HEK293 (cell line): Measurements from ENCODE around the gene IARS1.

Experiments used
- CTCF ChIA-PET: fragments of 350-600 bp; formaldehyde crosslinking; extraction: SDS; loops from one replicate; lab custom pipeline; 2021; ENCODE audit warnings: antibody characterized with exemption; lab: Yijun Ruan, JAX
- POLR2A ChIA-PET: fragments of 300-600 bp; formaldehyde crosslinking; extraction: SDS; loops from one replicate; lab custom pipeline; 2020; ENCODE audit warnings: antibody characterized with exemption, inconsistent platforms; lab: Yijun Ruan, JAX
- H3K27ac ChIP-seq: fragments of 200-500 bp; sonication (Bioruptor generic); 2 replicates; pipeline ENCODE4 v1.5.1; 2014; ENCODE audit warnings: low read depth, low read length, control low read depth, inconsistent platforms; ENCODE audit errors: extremely low read depth
- H3K36me3 ChIP-seq, 2 experiments: fragments of 200-500 bp in 1 of 2; sonication (Bioruptor generic) in 1 of 2; 1 replicate in 1 of 2; 2 replicates in 1 of 2; pipeline ENCODE4 v1.5.1; 2014 to 2017; ENCODE audit warnings: inconsistent platforms in 2 of 2, low read length in 2 of 2; ENCODE audit not compliant: control insufficient read depth in 2 of 2, insufficient read depth in 1 of 2
- H3K4me1 ChIP-seq: fragments of 200-500 bp; sonication (Bioruptor generic); 2 replicates; pipeline ENCODE4 v1.5.1; 2014; ENCODE audit warnings: mild to moderate bottlenecking, low read length, inconsistent platforms; ENCODE audit not compliant: control insufficient read depth, insufficient read depth
- H3K4me3 ChIP-seq: 2 replicates; pipeline ENCODE4 v1.5.1; 2011; ENCODE audit warnings: low read depth, mild to moderate bottlenecking, control low read depth, low read length, moderate library complexity
- H3K9me3 ChIP-seq: fragments of 200-500 bp; sonication (Bioruptor generic); 2 replicates; pipeline ENCODE4 v1.5.1; 2014; ENCODE audit warnings: low read depth, low read length, inconsistent platforms; ENCODE audit not compliant: control insufficient read depth, insufficient read depth
- KLF17 ChIP-seq: fragments of 450-650 bp; formaldehyde crosslinking; IDR thresholded peaks from 2 replicates; pipeline ENCODE4 v1.5.1; 2016; ENCODE audit warnings: missing biosample characterization, missing genetic modification characterization
- OVOL3 ChIP-seq: fragments of 450-650 bp; formaldehyde crosslinking; IDR thresholded peaks from 2 replicates; pipeline ENCODE4 v1.5.1; 2016; ENCODE audit warnings: missing biosample characterization, missing genetic modification characterization
- PRDM4 ChIP-seq: fragments of 450-650 bp; formaldehyde crosslinking; IDR thresholded peaks from 2 replicates; pipeline ENCODE4 v1.5.1; 2017; ENCODE audit warnings: missing biosample characterization, missing genetic modification characterization
- REPIN1 ChIP-seq: fragments of 450-650 bp; formaldehyde crosslinking; IDR thresholded peaks from 2 replicates; pipeline ENCODE4 v1.5.1; 2017; ENCODE audit warnings: missing biosample characterization, missing genetic modification characterization, low read depth
- REST ChIP-seq: fragments of 450-650 bp; formaldehyde crosslinking; IDR thresholded peaks from 2 replicates; pipeline ENCODE4 v1.5.1; 2016; ENCODE audit warnings: missing biosample characterization, missing genetic modification characterization
- YY2 ChIP-seq: fragments of 450-650 bp; formaldehyde crosslinking; IDR thresholded peaks from 2 replicates; pipeline ENCODE4 v1.5.1; 2016; ENCODE audit warnings: missing biosample characterization, missing genetic modification characterization
- ZFP69B ChIP-seq: fragments of 450-650 bp; formaldehyde crosslinking; IDR thresholded peaks from 2 replicates; pipeline ENCODE4 v1.5.1; 2016; ENCODE audit warnings: missing biosample characterization, missing genetic modification characterization
- ZNF211 ChIP-seq: fragments of 450-650 bp; formaldehyde crosslinking; IDR thresholded peaks from 2 replicates; pipeline ENCODE4 v1.5.1; 2016; ENCODE audit warnings: low read depth, missing biosample characterization, missing genetic modification characterization
- ZNF280D ChIP-seq: fragments of 450-650 bp; formaldehyde crosslinking; IDR thresholded peaks from 2 replicates; pipeline ENCODE4 v1.5.1; 2016; ENCODE audit warnings: missing biosample characterization, missing genetic modification characterization
- ZNF311 ChIP-seq: fragments of 450-650 bp; formaldehyde crosslinking; IDR thresholded peaks from 2 replicates; pipeline ENCODE4 v1.5.1; 2017; ENCODE audit warnings: missing biosample characterization, missing genetic modification characterization, borderline replicate concordance
- ZNF391 ChIP-seq: fragments of 450-650 bp; formaldehyde crosslinking; IDR thresholded peaks from 2 replicates; pipeline ENCODE4 v1.5.1; 2016; ENCODE audit warnings: low read depth, missing biosample characterization, missing genetic modification characterization, borderline replicate concordance
- ZNF433 ChIP-seq: fragments of 450-650 bp; formaldehyde crosslinking; IDR thresholded peaks from 2 replicates; pipeline ENCODE4 v1.5.1; 2016; ENCODE audit warnings: missing biosample characterization, missing genetic modification characterization, low read depth
- ZNF530 ChIP-seq: fragments of 450-650 bp; formaldehyde crosslinking; IDR thresholded peaks from 2 replicates; pipeline ENCODE4 v1.5.1; 2016; ENCODE audit warnings: low read depth, missing biosample characterization, missing genetic modification characterization
- ZNF660 ChIP-seq: fragments of 450-650 bp; IDR thresholded peaks from 2 replicates; pipeline ENCODE4 v1.5.1; 2018; ENCODE audit warnings: missing biosample characterization, mild to moderate bottlenecking, missing genetic modification characterization
- ZNF704 ChIP-seq: fragments of 450-650 bp; formaldehyde crosslinking; IDR thresholded peaks from 2 replicates; pipeline ENCODE4 v1.5.1; 2016; ENCODE audit warnings: missing biosample characterization, missing genetic modification characterization
- ZNF777 ChIP-seq: fragments of 450-650 bp; formaldehyde crosslinking; IDR thresholded peaks from 2 replicates; pipeline ENCODE4 v1.5.1; 2017; ENCODE audit warnings: missing biosample characterization, missing genetic modification characterization, borderline replicate concordance
- ZNF791 ChIP-seq: fragments of 450-650 bp; formaldehyde crosslinking; IDR thresholded peaks from 2 replicates; pipeline ENCODE4 v1.5.1; 2016; ENCODE audit warnings: missing biosample characterization, missing genetic modification characterization
- ZNF792 ChIP-seq: fragments of 450-650 bp; formaldehyde crosslinking; IDR thresholded peaks from 2 replicates; pipeline ENCODE4 v1.5.1; 2016; ENCODE audit warnings: missing biosample characterization, missing genetic modification characterization

The IARS1 gene

GRCh38 chr9:92291577-92291976 lies 1.9 kb downstream of the IARS1 start (continued):
- no peak for TF ChIP-seq KLF17

GRCh38 chr9:92290785-92291429 lies 2.6 kb downstream of the IARS1 start:
- peaks cover 19 to 51% of the 10 kb centered on the region in 2 experiments for H3K36me3 ChIP-seq
- no peak for TF ChIP-seq ZFP69B (tag by site-specific recombination)
- TF ChIP-seq ZNF280D (tag by site-specific recombination) = no peak
- TF ChIP-seq ZNF530 (tag by site-specific recombination) = no peak
- TF ChIP-seq ZNF433 (tag by site-specific recombination) = no peak
- no peak for TF ChIP-seq ZNF791
- no peak for TF ChIP-seq OVOL3 (tag by site-specific recombination)
- TF ChIP-seq REST = no peak
- no peak for TF ChIP-seq ZNF792 (tag by site-specific recombination)
- no peak for TF ChIP-seq ZNF777 (tag by site-specific recombination)
- TF ChIP-seq ZNF660 (tag by site-specific recombination) = no peak
- TF ChIP-seq ZNF704 (tag by site-specific recombination) = no peak
- TF ChIP-seq KLF17 = no peak
- TF ChIP-seq REPIN1 = no peak
- no peak for TF ChIP-seq ZNF391 (tag by site-specific recombination)
- TF ChIP-seq ZNF211 (tag by site-specific recombination) = no peak
- no peak for TF ChIP-seq ZNF311
- no peak for TF ChIP-seq YY2 (tag by site-specific recombination)
- no peak for TF ChIP-seq PRDM4
- TF ChIP-seq, all 188 proteins: peak for 0
- ChIA-PET CTCF (interaction anchor here (1.3 to 2.8 kb wide), 2 partner anchors 38 to 151 kb away, joined by 3 to 15 read pairs; no protein-coding TSS in a partner anchor), POLR2A (interaction anchor here (0.6 to 2.9 kb wide), 2 partner anchors 13 to 75 kb away, joined by 8 to 9 read pairs; no protein-coding TSS in a partner anchor)
- Histone ChIP-seq H3K4me3 (no peak overlapping the region), H3K4me1 (no peaks in the 10 kb centered on the region; the same call in 1 of the 2 replicates), H3K9me3 (no peaks in the 10 kb centered on the region), H3K27ac (no peak overlapping the region)
